Eye (tissue), 1 donor: Measurements from ENCODE around the gene TSC22D1.
A peak's percentile ranks its signal among the peaks of the same experiment; 100 is the strongest.
"Not testable (repeated sequence)": the region's sequence is repeated elsewhere in the genome, so short reads cannot be mapped to it uniquely, and the experiment has no call there.

Experiments used
- DNase-seq: peaks from one replicate; pipeline ENCODE4 v3.0.0-alpha.2; 2015

Gene TSC22D1

DNA sequence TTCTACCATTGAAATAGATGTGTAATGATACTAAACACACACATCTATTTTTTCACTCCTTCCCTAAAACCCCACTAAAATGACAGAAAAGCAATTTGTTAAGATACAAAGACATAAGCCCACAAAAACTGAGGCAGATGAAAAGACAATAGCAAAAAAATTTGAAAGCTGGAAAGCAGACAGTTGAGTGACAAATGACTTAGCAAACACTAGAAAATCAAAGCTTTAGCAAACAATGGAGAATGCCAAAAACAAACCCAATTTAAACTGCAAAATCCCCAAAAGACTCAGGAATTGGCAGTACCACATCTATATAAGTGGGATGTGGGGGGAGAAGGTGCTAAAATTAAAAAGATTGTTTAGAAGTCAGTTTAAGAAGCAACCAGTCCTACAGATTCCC lies 9.5 kb downstream of the TSC22D1 start:
- no peak for DNase-seq

DNA sequence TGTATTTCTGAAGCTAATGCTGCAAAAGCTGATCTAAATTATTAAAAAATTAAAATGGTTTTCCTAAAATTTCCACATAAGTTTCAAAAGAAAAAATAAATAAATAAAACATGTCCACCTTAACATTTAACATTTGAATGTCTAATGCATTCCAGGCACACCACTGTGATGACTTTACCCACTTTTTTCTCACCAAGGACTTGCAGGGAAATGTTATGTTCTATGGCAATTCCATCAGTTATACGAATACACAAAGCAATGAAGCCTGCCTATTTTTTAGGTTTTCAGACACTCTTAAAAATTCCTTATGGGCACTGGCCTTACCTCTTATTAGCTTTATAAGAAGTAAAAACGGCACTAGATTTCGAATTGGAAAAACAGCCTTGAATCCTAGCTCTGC lies 10.2 kb downstream of the TSC22D1 start:
- DNase-seq: no peak

DNA sequence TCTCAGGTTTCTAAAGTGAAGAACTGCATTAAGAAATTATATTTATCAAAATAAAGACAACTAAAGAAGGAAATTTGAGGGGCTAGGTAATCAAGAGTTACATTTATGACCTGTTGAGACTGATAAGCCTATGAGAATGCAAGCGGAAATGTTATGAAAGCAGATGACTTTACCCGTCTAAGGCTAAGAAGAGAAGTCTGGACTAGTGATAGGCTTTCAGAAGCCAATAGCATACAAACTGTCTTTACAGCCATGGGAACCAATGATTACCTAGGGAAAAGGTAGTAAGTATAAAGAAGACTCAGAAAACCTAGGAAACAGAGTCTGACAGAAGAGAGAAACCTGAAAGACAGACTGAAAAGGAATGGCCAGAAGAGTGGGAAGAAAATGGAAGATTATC lies 11.2 kb downstream of the TSC22D1 start:
- DNase-seq: no peak

DNA sequence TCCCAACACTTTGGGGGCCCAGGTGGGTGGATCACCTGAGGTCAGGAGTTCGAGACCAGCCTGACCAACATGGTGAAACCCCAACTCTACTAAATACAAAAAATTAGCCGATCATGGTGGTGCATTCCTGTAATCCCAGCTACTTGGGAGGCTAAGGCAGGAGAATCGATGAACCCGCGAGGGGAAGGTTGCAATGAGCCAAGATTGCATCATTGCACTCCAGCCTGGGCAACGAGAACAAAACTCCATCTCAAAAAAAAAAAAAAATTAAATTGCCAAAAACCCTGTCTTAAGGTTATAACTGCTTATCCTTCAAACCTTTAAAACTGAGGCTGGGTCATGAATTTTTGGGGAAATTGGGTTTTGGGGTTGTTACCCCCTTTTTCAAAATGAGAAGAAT lies 13.3 kb downstream of the TSC22D1 start:
- not testable (repeated sequence) for DNase-seq

GRCh38 chr13:44561351-44561750 lies 14.8 kb downstream of the TSC22D1 start:
- no peak for DNase-seq

GRCh38 chr13:44557986-44558385 lies 18.1 kb downstream of the TSC22D1 start:
- no peak for DNase-seq

GRCh38 chr13:44555207-44555606 lies 20.9 kb downstream of the TSC22D1 start:
- DNase-seq: no peak

DNA sequence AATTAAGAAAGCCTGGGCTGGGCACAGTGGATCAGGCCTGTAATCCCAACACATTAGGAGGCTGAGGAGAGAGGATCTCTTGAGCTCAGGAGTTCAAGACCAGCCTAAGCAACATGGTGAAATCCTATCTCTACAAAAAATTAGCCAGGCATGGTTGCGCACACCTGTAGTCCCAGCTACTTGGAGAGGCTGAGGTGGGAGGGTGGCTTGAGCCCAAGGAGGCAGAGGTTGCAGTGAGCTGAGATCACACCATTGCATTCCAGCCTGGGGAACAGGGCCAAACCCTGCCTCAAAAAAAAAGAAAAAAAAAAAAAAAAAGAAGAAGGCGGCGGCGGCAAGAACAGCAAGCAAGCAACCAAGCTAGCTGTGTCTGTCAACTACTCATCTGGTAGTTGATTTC lies 26.7 kb downstream of the TSC22D1 start:
- DNase-seq: no peak

GRCh38 chr13:44546164-44546563 lies 30.0 kb downstream of the TSC22D1 start:
- DNase-seq: no peak

DNA sequence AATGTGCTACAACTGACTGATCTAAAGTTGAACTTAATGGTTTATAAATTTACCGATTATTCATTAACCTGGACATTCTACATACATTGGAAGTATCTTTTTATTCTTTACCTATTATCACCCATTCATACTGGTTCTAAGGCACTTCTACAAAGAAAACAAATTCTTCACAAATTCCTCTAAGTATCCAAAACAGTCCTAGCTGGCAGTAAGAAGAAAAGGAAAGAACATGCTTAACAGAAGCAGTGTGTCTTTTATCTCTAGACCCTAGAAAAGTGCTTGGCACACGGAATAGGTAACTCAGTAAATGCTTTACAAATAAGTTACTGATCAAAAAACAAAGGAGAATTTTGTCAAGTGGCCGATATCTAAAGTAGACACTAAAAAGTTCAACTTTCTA lies 32.8 kb downstream of the TSC22D1 start:
- no peak for DNase-seq

DNA sequence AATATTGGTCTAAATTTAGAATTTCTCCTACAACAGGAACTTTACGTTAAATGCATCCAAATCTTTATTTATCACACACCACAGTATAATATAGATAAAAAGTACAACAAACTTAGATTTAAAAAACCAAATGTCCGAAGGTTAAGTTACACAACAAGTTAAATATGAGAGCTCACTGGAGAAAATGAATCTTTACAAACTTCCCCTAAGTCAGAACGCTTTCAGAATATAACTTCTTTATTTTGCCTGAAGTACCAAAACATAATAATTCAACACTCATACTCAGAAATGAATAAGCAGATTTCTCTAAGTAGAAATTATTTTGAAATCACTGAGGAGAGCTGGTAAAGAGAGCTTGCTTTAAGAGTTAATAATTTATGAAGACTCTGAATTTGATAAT lies 33.8 kb downstream of the TSC22D1 start:
- no peak for DNase-seq

DNA sequence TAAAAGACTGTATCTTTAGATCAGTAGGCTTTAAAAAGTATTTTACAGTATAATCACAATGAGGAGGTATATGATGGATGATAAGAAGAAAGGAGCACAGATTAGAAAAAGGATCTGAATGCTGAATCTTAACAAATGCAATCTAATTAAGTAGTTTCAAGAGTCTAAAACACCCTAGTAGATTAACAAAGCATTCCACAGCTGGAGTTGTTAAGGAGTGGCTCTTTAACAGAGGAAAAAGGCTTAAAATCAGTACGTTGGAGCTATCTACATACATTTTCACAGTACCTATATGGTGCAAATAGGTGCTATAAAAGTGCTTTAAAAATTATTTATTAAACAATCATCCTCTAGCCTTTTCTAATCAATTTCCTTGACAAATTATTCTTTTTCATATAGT lies 34.5 kb downstream of the TSC22D1 start:
- no peak for DNase-seq

GRCh38 chr13:44540761-44541434 lies 35.2 kb downstream of the TSC22D1 start:
- DNase-seq: no peak

DNA sequence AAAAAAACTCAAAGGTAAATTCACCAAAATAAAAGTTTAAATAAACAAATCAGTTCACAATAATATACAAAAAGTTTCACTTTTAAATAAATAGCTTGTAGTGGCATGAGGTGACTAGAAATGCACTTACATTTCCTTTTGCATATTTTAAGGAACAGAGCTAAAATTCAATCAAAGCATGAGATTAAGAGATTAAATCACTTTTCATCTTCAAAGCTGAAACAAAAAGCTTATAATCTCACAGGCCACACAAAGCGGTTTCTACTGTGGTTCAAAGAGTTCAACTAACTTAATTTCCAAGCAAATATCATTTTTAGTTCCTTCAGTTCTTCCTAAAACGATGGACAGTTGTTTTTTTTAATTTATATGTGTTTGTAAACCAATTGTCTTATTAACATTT lies 38.9 kb downstream of the TSC22D1 start:
- no peak for DNase-seq

GRCh38 chr13:44523146-44524015 lies 52.7 kb downstream of the TSC22D1 start:
- peak; percentile 9 for DNase-seq

DNA sequence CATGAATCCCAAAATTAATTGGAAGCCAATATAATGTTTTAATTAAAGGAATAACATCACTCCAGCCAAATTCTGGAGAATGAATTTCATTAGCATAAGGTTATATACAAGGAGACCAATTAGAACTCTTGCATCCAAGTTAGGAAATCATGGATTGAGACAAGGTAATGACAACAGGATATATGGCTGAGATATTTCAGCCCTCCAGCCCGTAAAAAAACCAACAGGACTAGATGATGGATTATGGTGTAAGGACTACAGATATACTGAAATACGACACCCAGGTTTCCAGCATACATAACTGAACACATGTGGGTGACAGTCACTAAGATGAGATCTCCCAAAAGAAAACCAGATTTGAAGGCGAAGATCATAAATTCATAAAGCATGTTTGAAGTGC lies 56.5 kb downstream of the TSC22D1 start:
- DNase-seq: no peak

DNA sequence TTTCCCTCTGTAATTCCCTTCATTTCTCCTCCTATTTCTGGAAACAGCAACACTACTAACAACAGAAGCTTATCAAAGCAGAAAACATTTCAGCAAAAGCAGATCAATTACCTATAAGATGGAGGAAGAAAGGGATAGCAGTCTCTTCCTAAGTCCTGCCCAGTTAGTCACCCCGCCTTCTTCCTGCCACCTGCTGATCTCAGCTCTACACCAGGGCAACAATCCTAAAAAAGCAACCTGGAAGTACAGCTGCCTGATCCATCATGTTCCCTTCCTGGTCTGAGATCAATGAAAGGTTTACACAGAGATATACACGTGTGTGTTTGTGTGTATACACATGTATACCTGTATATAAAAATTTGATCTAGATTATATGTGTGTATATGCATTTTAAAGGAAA lies 59.4 kb downstream of the TSC22D1 start:
- no peak for DNase-seq

DNA sequence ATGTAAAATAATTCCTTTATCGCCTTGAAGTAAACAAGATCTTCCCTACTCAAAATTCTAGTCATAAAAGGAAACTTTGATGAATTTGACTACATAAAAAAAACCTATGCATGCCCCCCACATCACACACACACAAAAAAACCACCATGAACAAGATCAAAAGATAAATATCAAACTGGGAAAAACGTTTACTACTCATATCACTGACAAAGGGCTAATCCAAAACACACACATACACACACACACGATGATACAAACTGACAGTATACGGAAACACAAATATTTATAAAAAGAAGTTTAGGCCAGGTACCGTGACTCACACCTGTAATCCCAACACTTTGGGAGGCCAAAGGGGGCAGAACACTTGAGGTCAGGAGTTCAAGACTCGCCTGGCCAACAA lies 61.9 kb downstream of the TSC22D1 start:
- no peak for DNase-seq

GRCh38 chr13:44509853-44510252 lies 66.3 kb downstream of the TSC22D1 start:
- DNase-seq: not testable (repeated sequence)

DNA sequence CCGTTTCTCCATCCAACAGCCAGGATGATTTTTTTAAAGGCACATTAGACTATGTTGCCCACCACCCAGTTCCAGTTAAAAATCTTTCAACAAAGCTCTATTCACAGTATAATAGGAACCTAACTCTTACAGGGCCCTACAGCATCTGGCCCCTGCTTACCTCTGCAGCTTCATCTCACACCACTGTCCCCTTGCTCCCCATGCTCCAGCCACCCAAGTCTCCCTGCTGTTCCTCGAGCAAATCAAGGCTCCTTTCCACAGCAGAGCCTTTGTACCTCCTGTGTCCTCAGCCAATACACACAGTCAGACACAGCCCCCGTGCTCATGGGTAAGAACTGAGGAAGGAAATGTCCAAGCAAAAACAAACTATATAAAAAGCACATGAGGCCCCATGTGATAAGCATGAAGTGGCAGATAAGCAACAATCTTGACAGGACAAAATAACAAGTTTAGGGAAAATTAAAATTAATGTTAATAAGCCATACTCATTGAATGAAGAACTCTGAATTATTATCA lies 67.5 kb downstream of the TSC22D1 start:
- DNase-seq: no peak

DNA sequence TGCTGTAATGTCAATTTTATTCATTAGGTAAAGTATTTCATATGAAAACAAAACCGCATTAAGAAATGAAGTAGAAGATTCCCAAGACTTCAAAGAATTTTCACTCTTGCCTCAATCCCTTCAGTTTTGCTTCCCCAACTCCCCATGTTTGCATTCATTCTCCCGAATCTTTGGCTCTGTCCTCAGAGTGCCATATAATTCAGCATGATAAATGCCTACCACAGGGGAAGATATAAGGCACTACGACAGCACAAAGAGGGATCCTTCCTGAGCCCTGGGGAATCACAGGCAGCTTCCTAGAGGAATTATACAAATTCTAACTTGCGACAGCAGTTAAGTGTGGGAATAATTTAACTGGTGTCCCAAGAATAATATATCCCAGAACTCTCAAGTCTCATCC lies 68.5 kb downstream of the TSC22D1 start:
- DNase-seq: no peak

GRCh38 chr13:44506719-44507118 lies 69.4 kb downstream of the TSC22D1 start:
- DNase-seq: no peak

- no peak for DNase-seq
Observed at GRCh38 chr13:44506251-44506650, 69.9 kb downstream of the TSC22D1 start.

- no peak for DNase-seq
Observed at GRCh38 chr13:44504116-44504515, 72.0 kb downstream of the TSC22D1 start.
